GM19324 (cell line): ENCODE data around the gene SCAMP3.
"Not testable (repeated sequence)": the region's sequence is repeated elsewhere in the genome, so short reads cannot be mapped to it uniquely, and the experiment has no call there.

Experiments used
- ATAC-seq: cut with Tn5 transposase; IDR thresholded peaks from one replicate; pipeline ENCODE4 v1.9.1; 2021; ENCODE audit warnings: mild to moderate bottlenecking, moderate library complexity; ENCODE audit not compliant: unreplicated experiment, low FRiP score

Gene SCAMP3

DNA sequence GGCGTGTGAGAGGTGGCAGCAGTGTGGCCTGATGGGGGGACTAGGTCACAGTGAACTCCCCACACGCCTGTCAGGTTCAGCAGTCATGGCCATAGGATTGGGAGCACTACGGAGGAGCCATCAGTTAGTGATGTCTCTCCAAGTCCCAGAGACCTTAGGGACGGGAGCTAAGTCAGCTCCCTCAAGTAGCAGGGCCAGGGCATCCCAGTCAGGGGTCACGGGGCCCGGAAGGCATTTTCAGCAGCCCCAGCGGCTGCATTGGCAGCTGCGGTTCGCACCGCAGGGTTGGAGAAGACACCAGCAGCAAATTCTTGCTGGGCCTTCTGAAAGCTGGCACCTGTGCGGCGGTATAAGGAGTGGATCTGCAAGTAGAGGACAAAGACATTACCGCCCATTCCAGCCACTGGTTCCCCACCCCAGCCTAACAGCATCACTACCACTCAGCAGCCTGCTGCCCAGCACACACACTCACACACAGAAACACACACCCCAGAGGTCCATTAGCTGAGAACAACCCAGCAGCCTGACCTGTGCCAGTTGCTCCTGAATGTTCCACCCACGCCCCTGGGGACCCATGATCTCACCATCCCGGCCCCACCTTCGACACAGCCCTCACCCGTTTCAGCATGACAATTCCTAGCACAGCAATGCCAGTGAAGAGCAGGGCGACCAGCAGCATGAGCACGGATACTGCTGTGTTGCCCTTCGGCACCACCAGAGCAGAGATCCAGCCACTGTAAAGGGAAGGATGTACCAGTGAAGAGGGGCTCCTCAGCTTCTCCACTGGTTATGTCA is 5.9 kb downstream of the SCAMP3 start:
- ATAC-seq, result no peak

DNA sequence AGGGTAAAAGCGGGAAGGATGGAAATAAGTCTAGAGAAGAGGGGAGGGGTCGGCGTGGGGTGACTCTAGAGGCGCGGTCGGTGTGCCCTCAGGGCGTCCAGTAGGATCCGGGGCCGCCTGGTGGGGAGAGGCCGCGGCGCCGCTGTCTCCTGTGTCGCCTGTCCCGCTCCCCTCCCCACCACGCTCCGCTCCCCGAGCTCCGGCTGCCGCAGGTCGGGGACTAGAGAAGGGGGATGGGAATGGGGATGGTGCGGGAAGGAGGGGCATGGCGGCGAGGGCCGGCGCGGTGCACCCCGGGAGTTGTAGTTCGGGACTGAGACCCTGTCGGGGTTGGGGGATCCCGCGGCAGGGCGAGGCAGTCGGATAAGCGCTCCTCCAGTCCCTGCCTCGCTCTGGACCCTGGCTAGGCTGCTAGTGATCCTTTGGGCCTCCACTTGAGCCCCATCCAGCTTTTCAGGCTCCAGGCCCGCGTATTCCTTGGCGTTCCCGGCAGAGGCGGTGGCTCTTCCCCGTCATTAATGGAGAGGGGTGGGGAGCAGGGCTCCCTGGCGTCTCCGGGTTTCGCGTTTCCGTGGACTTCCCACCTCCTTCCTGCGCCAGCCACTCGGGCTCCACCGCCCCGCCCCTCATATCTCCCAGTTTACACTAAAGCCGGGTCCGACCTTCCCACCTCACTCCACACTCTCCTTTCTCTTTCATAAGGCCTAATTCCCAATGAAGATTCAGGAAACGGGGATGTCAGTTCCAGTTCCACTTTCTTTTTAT is 6.7 kb downstream of the SCAMP3 start, which contains the start of gene ENTREP3:
Gene ENTREP3 (minus strand): TSS at position 241 of the 765 bp plus-strand sequence. CDS start 606 bp downstream, outside the sequence.
- ATAC-seq, result peak; percentile 50

DNA sequence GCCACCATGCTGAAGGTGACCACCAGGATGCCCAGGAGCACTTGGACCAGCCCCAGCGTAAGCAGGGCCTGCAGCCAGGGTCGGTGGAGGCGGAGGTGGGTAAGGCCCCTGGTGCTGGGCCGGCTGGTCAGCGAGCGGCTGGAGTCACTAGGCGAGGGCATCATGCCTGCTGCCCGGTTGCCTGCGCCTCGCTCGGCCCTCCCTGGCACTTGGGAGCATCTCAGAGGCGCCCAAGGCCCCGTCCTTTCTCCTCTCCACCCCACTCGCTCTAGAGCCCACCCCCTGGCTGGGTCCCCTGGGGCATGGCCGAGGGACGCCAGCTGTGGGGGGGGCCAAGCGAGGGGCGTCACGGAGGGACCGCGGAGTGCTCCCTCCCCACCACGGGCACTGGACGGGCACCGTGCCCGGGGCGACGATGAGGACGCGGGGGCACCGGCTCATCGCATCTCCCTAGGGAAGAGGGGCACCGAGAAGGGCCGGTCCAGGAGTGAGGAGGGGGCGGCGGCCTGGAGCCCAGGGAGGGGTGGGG is 7.4 kb downstream of the SCAMP3 start:
- no peak for ATAC-seq

DNA sequence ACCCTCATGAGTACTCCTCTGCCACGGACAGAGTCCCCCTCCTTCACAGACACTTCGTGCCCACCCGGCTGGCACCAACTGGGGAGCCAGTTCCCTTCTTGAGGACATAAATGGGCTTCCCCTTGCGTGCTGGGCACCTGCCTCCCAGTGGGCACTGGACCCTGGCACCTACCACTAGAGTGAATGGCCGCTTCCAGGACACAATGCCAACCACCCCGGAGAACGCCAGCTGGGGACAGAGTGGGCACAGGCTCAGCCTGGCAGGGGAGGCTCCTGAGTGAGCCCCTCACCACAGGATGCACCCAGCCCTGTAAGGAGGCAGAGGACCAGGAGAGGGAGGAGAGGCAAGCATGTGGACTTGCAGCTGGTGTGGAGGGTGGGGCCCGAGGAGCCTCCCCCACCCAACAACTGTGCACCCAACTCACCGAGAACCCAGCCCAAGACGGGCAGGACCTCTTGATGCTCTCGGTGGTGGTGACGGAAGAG is 7.9 kb downstream of the SCAMP3 start:
- no peak for ATAC-seq

DNA sequence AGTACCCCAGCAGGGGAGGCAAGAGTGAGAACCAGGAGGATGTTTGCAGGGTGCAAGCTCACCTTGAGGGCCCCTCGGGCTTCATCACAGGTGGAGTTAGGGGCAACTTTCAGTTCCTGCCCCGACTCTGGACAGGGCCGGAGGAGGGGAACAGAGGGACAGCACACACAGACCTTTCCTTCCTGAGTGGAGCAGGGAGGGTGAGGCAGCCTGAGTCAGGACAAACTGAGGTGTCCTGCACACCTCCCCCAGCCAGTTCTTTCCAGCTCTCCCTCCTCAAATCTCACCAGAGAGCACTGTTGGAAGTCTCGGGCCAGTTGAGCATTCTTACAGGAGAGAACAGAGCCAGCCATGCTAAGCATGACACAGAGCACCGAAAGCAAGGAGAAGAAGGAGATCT is 8.4 kb downstream of the SCAMP3 start:
- ATAC-seq, result no peak

DNA sequence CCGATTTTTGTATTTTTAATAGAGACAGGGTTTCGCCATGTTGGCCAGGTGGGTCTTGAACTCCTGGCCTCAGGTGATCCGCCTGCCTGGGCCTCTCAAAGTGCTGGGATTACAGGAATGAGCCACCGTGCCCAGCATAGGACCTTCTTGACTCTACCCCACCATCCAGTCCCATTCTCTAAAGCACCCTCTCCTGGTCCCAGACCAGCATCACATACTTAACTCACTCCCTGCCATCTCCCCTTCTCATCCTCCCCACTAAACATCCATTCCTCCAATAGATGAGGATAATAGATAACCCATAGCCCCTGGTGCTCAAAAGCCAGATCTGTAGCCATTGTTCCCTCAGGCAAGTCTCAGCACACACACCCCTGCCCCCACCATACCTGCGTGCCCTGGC is 9.0 kb downstream of the SCAMP3 start:
- ATAC-seq, result no peak

DNA sequence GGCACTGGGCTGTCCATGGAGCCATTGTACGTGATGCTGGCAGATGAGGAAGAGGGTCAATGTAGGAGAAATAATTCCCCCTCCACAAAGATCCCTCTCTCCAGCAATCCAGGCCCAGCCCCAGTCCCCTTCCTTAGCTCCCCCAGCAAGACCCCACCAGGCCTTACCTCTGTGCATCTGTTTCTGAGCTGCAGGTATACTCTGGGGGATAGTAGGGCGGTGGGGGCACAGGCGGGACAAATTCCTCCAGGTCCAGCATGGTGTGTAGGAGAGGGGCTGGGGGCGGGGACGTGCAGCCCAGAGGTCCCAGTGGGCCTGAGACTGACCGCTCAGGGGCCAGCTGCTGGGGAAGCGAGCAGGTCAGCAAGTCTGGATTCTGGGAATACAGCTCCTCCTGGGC is 10.6 kb downstream of the SCAMP3 start:
- no peak for ATAC-seq

DNA sequence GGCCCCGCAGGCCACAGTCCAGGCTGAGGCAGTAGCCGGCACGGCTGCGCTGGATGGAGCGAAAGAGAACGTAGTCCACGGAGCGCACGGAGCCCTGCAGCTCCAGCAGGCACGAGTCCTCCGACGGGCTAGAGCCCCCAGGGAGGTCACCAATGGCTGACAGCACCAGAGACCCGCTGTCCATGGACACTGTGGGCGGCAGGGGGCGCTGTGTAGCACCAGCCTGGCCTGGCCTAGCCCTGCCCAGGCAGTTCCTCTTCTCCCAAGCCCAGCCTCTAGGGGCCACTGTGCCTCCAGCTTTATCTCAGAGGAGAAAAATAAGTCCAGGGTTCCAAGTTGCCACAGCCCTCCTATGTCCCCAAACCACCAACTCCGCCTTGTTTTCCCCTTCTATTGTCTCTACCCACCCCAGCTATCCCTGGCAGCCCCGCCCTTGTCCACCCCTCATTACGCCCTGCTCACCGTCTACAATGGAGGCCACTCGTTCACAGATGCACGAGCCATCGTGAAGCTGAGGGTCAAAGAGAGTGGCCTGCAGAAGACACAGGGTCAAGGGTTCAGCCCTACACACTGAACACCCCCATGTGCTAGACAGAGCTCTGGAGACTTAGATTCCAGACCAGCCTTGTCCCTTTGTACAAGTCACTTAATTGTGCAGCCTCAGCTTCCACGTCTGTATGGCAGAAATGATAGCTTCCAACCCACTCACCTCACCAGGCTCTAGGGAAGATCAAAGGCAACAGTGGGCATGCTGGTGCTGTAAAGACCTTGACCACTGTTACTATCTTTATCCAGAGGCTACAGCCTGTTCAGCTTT is 11.3 kb downstream of the SCAMP3 start:
- ATAC-seq, result peak; percentile 67

DNA sequence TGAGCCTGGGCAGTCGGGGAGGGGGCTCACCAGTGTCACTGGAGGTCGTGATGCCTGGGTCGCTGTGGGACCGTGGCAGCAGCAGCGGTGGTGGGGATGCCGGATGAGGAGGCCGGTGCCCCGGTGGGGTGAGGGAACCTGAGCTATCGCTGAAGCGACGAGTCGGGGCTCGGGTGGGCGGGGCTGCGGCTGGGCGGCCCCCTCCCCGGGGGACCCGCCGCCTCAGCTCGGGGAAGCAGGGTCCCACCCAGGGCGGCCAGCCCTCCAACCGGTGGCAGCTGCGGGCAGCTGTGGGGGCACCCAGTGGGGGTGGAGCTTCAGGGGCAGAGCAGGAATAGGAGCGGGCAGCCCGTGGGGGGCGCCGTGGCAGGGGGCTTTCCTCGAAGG is 11.9 kb downstream of the SCAMP3 start:
- no peak for ATAC-seq

DNA sequence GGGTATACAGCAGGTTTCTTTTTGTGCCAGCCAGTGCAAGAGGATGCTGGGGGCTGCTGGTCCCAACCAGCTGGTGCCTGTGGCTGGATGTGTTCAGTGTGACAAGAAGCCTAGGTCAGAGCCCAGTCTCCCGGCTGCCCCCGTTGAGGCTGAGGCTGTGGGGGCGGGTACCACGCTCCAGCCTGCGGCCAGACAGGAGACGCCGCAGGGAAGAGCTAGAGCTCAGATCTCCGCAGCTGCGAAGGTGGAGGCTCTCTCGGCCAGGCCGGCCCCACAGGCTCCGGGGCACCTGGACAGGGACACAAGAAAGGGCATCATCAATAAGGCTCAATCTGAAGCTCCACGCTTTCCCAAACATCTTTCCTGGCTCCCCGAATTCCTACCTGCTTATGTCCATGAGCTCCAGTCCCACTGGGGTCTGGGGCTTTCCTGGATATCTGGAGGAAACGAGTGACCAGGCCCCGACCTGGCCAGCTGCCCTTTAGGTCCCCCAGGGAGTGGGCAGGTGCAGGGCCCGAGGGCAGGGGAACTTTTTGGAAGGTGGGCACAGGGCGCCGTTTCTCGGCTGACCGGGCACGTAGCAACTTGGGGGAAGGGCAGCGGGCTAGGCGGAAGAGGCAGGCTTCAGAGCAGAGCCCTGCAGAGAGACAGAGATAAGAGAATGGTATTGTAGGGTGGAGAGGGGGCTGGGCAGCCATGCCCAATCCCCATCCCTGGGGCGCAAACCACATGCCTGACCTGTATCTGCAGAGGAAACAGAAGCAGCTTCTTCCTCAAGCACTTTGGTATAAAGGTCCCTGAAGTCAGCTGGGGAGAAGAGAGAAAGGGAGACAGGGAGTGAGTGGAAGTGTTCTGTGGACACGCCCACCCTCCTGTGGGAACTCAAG is 14.2 kb downstream of the SCAMP3 start:
- no peak for ATAC-seq

DNA sequence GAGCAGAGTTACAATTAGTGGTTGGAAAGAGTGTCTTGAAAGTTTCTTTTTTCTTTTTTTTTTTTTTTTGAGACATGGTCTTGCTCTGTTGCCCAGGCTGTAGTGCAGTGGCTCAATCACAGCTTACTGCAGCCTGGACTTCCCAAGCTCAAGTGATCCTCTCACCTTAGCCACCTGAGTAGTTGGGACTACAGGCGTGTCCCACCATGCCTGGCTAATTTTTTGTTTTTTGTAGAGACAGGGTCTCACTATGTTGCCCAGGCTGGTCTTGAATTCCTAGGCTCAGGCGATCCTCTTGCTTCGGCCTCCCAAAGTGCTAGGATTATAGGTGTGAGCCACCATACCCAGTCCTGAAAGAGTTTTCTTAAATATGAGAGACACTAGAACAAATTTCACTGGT is 15.4 kb downstream of the SCAMP3 start:
- ATAC-seq, result not testable (repeated sequence)

DNA sequence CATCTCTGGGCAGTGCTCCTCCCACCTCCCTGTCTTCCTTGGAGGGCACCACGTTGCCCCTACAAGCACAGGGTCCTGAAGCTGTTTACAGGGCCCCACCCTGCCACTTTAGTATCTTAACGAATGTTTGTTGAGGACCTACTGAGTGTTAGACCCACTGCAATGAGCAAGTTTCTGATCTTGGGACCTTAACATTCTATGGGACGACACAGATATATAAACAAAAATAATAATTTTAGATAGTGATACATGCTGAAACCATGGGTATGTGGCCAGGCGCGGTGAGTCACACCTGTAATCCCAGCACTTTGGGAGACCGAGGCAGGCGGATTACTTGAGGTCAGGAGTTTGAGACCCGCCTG is 17.0 kb downstream of the SCAMP3 start:
- ATAC-seq, result no peak

DNA sequence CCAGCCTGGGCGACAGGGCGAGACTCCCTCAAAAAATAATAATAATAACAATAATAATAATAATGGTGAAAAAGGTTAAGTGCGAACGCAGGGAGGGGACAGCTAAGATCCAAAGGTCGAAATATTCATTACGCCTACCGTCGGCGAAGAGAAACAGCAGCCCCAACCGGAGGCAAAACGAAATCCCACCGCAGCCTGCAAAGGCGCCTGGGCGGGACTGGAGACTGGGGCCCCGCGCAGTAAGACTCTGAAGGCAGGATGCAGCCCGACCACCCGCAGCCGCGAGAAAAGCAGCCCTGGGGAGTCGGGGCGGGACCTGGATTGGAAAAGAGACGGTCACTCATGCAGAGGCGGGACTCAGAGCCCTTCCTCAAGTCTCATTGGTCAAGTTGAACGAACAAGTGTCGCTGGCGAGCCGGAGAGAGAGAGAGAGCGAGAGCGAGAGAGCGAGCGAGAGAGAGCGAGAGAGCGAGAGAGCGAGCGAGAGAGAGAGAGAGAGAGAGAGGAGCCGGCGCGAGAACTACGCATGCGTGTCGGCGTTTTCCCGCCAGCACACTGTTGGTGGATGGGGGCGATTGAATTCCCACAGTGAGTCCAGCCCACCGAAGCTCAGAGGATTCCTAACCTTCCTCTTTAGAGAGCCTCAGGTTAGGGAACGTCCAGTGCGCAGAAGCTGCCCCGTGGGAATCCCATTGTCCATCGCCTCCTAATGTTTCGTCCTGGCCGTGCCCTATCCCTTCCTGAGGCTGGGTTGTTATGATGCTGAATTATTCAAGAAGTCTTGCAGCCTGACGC is 17.6 kb downstream of the SCAMP3 start:
- ATAC-seq, result peak; percentile 91

DNA sequence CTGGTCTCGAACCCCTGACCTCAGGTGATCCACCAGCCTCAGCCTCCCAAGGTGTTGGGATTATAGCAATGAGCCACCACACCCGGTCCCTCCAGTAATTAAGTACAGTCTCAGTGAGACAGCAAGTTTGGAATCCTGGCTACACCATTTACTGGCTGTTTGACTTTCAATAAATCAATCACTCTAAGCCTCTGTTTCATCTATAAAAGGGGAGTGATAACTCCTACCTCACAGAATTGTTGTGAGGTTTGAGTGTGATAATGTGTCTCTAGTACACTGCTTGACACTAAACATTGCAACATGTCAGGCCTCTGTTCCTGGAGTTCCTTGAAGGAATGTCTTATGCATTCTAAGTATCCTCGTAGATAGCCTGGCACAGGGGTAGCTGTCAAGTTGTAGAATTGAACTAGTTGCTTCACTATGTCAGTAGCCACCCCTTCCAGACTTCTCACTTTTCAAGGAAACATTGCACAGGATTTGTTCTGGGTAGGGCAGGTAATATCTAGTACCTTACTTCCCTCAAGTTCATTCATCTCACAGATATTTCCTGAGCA is 19.3 kb downstream of the SCAMP3 start:
- ATAC-seq, result no peak

DNA sequence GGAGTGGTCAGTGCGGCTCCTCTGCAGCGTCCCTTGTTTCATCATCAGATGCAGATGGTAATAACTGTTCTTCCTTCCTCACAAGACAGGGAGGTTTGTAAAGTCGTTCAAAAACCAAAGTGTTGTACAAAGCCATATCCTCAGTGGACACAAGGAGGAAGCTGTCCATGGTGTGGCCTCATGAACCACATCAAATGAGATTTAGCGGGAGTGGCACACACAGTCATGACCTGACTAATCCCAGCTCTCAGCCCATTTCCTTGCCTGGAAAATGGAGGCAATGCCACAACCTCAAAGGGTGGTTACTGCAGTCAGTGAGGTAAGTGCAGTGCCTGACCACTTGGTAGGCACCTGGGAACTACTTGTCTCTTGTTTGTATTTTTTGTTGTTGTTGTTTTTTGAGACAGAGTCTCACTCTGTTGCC is 20.3 kb downstream of the SCAMP3 start:
- no peak for ATAC-seq

DNA sequence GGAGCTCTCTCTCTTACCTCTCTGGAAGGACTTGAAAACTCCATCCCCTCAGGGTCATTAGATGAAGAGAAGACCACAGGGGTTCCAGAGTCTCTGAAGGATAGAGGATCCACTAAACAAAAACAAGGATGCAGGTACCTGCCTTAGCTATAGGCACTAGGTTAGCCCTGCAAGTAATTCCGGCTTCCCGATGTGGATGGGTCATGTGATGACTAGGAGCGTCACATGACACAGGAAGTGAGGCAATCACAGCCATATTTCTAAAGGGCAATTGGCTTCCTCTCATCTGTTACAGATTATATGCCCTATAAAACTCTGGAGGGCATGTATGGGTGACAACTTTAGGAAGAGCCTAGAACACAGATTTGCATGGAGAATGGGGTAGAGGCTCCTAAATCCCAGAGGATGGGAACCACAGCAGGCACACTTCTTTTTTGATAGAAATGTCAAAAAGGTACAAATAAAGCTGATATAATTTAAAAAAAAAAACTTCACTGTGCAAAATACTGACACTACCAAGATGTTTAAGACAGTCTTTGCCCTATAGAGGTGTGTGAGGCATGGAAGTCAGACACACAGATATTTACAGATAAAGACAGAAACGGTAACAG is 21.0 kb downstream of the SCAMP3 start:
- ATAC-seq, result no peak

DNA sequence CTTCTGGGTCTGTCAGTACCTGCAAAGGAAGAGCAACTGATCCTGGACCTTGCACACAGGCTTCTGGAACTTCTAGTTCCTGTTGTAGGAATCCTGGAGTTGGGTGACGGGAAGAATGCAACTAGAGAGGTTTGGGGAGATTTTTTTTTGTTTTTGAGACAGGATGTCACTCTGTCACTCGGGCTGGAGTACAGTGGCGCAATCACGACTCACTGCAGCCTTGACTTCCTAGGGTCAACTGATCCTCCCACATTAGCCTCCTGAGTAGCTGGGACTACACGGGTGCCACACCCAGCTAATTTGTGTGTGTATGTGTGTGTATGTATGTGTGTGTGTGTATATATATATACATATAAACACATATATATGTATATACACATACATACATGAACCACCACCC is 25.7 kb downstream of the SCAMP3 start:
- ATAC-seq, result no peak

DNA sequence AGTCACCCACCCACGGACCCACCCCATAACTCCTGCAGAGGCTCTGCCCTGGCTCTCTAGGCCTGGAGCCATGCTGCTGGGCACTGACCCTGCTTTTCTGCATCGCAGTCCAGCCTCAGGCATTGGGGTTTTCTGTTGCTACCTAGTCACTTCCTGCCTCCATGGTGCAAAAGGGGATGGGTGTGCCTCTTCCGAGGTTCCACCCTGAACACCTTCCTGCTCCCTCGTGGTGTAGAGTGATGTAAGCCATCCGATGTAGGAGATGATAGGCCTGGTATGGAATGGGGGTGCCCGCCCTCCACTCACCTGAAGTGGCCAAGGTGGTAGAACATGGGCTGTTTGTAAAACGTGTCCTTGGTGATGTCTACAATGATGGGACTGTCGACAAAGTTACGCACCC is 26.8 kb downstream of the SCAMP3 start:
- ATAC-seq, result not testable (repeated sequence)
